SU-DHL-6 (cell line): Measurements from ENCODE around the gene NCKAP5.

Source experiments
- H2AFZ ChIP-seq: fragments of 200-600 bp; sonication (generic); 2 replicates; pipeline ENCODE4 v1.6.1; 2014; ENCODE audit warnings: low read depth, mild to moderate bottlenecking, moderate library complexity, mixed read lengths, antibody characterized with exemption, low read length; ENCODE audit not compliant: severe bottlenecking
- H3F3A ChIP-seq: fragments of 200-600 bp; shearing (Covaris generic); 2 replicates; pipeline ENCODE4 v1.6.0; 2016; ENCODE audit warnings: antibody characterized with exemption, mild to moderate bottlenecking; ENCODE audit not compliant: insufficient read depth
- H3K27ac ChIP-seq: fragments of 200-600 bp; sonication (generic); 2 replicates; pipeline ENCODE4 v1.5.1; 2016; ENCODE audit warnings: low read depth, mild to moderate bottlenecking, low read length, moderate library complexity, mixed read lengths
- H3K27me3 ChIP-seq: fragments of 200-600 bp; sonication (generic), shearing (Covaris generic); 2 replicates; pipeline ENCODE4 v1.6.0; 2014; ENCODE audit warnings: mild to moderate bottlenecking, low read length
- H3K36me3 ChIP-seq: fragments of 200-600 bp; sonication (generic); 2 replicates; pipeline ENCODE4 v1.6.1; 2014; ENCODE audit warnings: mild to moderate bottlenecking, low read length, mixed read lengths
- H3K4me2 ChIP-seq: fragments of 300-600, 200-600 bp; shearing (Covaris generic), sonication (generic); 2 replicates; pipeline ENCODE4 v1.6.0; 2014; ENCODE audit warnings: low read length, low read depth, mild to moderate bottlenecking; ENCODE audit not compliant: poor library complexity, severe bottlenecking
- H3K4me3 ChIP-seq: fragments of 200-600 bp; sonication (generic); 2 replicates; pipeline ENCODE4 v1.5.1; 2014; ENCODE audit warnings: antibody characterized with exemption, low read length, mild to moderate bottlenecking, mixed read lengths; ENCODE audit not compliant: insufficient read depth, poor library complexity, severe bottlenecking
- H3K79me2 ChIP-seq: fragments of 200-600 bp; sonication (generic); 2 replicates; pipeline ENCODE4 v1.6.1; 2014; ENCODE audit warnings: mild to moderate bottlenecking, low read length, moderate library complexity; ENCODE audit not compliant: insufficient read depth
- H3K9ac ChIP-seq: fragments of 200-600 bp; sonication (generic); 2 replicates; pipeline ENCODE4 v1.7.0; 2014; ENCODE audit warnings: mild to moderate bottlenecking, low read length
- H3K9me2 ChIP-seq: fragments of 200-600 bp; sonication (generic); replicated peaks from 2 replicates; pipeline ENCODE4 v1.6.1; 2014; ENCODE audit warnings: low read length; ENCODE audit not compliant: insufficient read depth
- H3K9me3 ChIP-seq: fragments of 200-600 bp; sonication (generic); 2 replicates; pipeline ENCODE4 v1.6.1; 2014; ENCODE audit warnings: low read length, mixed read lengths; ENCODE audit not compliant: insufficient read depth
- H4K20me1 ChIP-seq: fragments of 200-600 bp; sonication (generic); 2 replicates; pipeline ENCODE4 v1.6.1; 2014; ENCODE audit warnings: low read depth, mild to moderate bottlenecking, antibody characterized with exemption, low read length, moderate library complexity, mixed read lengths
- EZH2phosphoT487 ChIP-seq: fragments of 200-600 bp; sonication (generic), shearing (Covaris generic); conservative IDR thresholded peaks from 2 replicates; pipeline ENCODE4 v1.6.1; 2018; ENCODE audit warnings: mild to moderate bottlenecking, antibody characterized with exemption, low read length, moderate library complexity, mixed read lengths
- TF ChIP-seq, protein P1 (sequence below): fragments of 200-600 bp; sonication (generic); IDR thresholded peaks from one replicate; pipeline ENCODE4 v1.5.1; 2017; ENCODE audit warnings: antibody characterized with exemption, mild to moderate bottlenecking, low read length, moderate library complexity; ENCODE audit not compliant: insufficient read depth, poor library complexity, severe bottlenecking

Gene NCKAP5

DNA sequence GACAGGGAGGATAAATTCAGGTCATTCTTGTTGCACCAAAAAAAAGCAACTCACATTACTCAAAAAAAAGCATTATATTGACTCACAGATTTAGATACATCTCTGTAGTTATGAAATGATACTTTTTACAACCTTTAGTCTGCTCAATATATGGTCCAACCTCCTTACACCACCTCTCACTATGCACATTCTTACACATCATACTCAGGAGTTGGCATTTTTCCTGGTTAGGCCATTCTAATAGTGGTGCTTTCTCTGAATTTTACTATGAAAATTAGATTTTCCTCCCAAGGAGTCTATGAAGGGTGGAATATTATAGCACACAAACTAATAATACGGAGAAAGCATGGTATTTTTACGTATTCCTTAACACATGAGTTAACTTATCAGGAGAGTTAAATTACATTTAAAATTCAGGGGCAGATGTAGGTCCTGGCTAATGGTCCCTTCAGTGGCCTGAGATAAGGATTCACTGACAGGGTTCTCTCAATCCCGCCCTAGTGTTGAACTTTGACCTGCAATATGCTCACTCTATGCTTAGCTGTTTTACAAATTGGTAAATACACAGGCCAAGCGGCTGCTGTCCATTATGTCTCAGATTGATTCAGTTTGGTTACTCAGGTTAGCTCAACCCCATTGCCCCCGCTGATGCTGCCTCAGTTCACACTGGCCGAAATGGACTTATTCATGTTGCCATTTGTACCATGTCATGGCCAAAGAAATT lies 153.6 kb downstream of the NCKAP5 start:
- H2AFZ ChIP-seq: no peak overlapping the region
- no peaks in the 10 kb centered on the region for H3K9me3 ChIP-seq
- H3K36me3 ChIP-seq: no peaks in the 10 kb centered on the region
- H3K4me2 ChIP-seq: no peak overlapping the region
- no peak for TF ChIP-seq EZH2phosphoT487
- TF ChIP-seq, protein P1, sequence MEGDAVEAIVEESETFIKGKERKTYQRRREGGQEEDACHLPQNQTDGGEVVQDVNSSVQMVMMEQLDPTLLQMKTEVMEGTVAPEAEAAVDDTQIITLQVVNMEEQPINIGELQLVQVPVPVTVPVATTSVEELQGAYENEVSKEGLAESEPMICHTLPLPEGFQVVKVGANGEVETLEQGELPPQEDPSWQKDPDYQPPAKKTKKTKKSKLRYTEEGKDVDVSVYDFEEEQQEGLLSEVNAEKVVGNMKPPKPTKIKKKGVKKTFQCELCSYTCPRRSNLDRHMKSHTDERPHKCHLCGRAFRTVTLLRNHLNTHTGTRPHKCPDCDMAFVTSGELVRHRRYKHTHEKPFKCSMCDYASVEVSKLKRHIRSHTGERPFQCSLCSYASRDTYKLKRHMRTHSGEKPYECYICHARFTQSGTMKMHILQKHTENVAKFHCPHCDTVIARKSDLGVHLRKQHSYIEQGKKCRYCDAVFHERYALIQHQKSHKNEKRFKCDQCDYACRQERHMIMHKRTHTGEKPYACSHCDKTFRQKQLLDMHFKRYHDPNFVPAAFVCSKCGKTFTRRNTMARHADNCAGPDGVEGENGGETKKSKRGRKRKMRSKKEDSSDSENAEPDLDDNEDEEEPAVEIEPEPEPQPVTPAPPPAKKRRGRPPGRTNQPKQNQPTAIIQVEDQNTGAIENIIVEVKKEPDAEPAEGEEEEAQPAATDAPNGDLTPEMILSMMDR: no peak
- H3K27ac ChIP-seq: no peak overlapping the region
- H3K79me2 ChIP-seq: no peaks in the 10 kb centered on the region
- no peaks in the 10 kb centered on the region for H3K27me3 ChIP-seq
- no peaks in the 10 kb centered on the region for H4K20me1 ChIP-seq
- no peak overlapping the region for H3K9ac ChIP-seq
- H3K4me3 ChIP-seq: no peak overlapping the region
- no peaks in the 10 kb centered on the region for H3K9me2 ChIP-seq
- H3F3A ChIP-seq: no peaks in the 10 kb centered on the region

DNA sequence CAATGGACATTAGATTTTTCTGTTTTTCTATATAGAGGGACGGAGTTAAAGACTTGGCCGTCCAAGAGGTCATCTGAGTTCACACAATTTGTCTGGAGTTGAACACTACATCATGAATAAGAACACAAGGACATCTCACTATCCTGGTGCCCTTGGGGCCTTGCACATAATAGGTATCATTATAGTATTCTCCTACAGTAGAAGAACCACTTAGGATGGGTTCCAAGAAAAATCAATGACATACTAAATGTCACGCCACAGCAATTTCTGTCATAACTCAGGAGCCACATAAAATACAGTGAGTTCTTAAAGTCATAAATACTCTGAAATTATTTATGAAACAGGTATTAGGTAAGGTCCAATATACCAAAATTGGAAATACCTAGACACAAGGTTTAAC lies 154.4 kb downstream of the NCKAP5 start:
- TF ChIP-seq EZH2phosphoT487: no peak
- TF ChIP-seq, protein P1: no peak
- no peaks in the 10 kb centered on the region for H3F3A ChIP-seq
- H4K20me1 ChIP-seq: no peaks in the 10 kb centered on the region
- H3K79me2 ChIP-seq: no peaks in the 10 kb centered on the region
- H2AFZ ChIP-seq: no peak overlapping the region
- H3K4me2 ChIP-seq: no peak overlapping the region
- no peaks in the 10 kb centered on the region for H3K36me3 ChIP-seq
- no peak overlapping the region for H3K27ac ChIP-seq
- no peaks in the 10 kb centered on the region for H3K9me2 ChIP-seq
- no peaks in the 10 kb centered on the region for H3K9me3 ChIP-seq
- H3K4me3 ChIP-seq: no peak overlapping the region
- no peaks in the 10 kb centered on the region for H3K27me3 ChIP-seq
- H3K9ac ChIP-seq: no peak overlapping the region

DNA sequence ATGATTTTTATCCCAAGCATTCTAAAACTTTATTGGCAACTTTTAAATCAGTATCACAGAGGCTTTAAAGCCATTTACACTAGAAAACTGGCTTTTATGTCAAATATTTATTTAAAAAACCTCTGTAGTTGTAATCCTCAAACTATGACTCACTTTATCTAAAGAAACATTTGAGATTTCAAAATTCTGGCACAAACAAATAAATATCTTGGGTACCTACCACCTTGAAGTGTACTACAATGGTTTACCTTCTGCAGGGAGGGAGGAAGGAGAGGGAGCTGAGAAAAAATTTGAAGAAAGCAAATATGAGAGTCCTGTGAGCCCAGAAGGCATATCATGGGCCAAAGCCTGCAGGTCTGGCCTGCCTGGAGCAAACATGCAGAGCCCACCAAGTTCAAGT lies 155.6 kb downstream of the NCKAP5 start:
- no peaks in the 10 kb centered on the region for H3K9me3 ChIP-seq
- H4K20me1 ChIP-seq: no peaks in the 10 kb centered on the region
- no peak overlapping the region for H3K4me3 ChIP-seq
- H3K36me3 ChIP-seq: no peaks in the 10 kb centered on the region
- H3K4me2 ChIP-seq: no peak overlapping the region
- H3F3A ChIP-seq: no peaks in the 10 kb centered on the region
- H3K9me2 ChIP-seq: no peaks in the 10 kb centered on the region
- no peak overlapping the region for H2AFZ ChIP-seq
- no peak for TF ChIP-seq EZH2phosphoT487
- TF ChIP-seq, protein P1: no peak
- no peaks in the 10 kb centered on the region for H3K79me2 ChIP-seq
- no peak overlapping the region for H3K27ac ChIP-seq
- H3K27me3 ChIP-seq: no peaks in the 10 kb centered on the region
- no peak overlapping the region for H3K9ac ChIP-seq
